Endodermal cell (in vitro differentiated cells): ENCODE results near the gene P2RY1. TPM values are rescaled to one million over a fixed set of nuclear protein-coding genes. Genes with fewer than 3 reads are reported as not detected.

Experiments
- DNase-seq: peaks from one replicate; pipeline ENCODE4 v3.0.0-alpha.2; 2017
- H3K27ac ChIP-seq: 2 replicates; pipeline ENCODE4 v1.5.1; 2013; ENCODE audit warnings: mild to moderate bottlenecking, low read depth, low read length, moderate library complexity
- H3K27me3 ChIP-seq: 2 replicates; pipeline ENCODE4 v1.6.1; 2013; ENCODE audit warnings: mild to moderate bottlenecking, low read length, moderate library complexity; ENCODE audit not compliant: insufficient read depth, control insufficient read depth, poor library complexity, severe bottlenecking
- H3K36me3 ChIP-seq: 2 replicates; pipeline ENCODE4 v1.7.0; 2013; ENCODE audit warnings: mild to moderate bottlenecking, low read length, moderate library complexity; ENCODE audit not compliant: control insufficient read depth, insufficient read depth
- H3K4me1 ChIP-seq: one replicate; pipeline ENCODE4 v1.7.0; 2013; ENCODE audit warnings: low read length; ENCODE audit not compliant: control insufficient read depth, insufficient read depth
- H3K4me3 ChIP-seq: 2 replicates; pipeline ENCODE4 v1.5.1; 2013; ENCODE audit warnings: mild to moderate bottlenecking, low read length, moderate library complexity
- H3K9ac ChIP-seq: 2 replicates; pipeline ENCODE4 v1.6.1; 2013; ENCODE audit warnings: mild to moderate bottlenecking, low read length, moderate library complexity; ENCODE audit not compliant: poor library complexity, severe bottlenecking; ENCODE audit errors: extremely low read depth
- H3K9me3 ChIP-seq: 2 replicates; pipeline ENCODE4 v1.6.1; 2013; ENCODE audit warnings: mild to moderate bottlenecking, low read length, moderate library complexity; ENCODE audit not compliant: control insufficient read depth
- H3K27ac Mint-ChIP-seq: 2 replicates; pipeline ENCODE4 v1.8.0; 2020; ENCODE audit warnings: mixed read lengths
- H3K27me3 Mint-ChIP-seq: 2 replicates; pipeline ENCODE4 v1.8.0; 2021; ENCODE audit warnings: mild to moderate bottlenecking, mixed read lengths; ENCODE audit not compliant: insufficient read depth
- H3K36me3 Mint-ChIP-seq: 2 replicates; pipeline ENCODE4 v1.8.0; 2020; ENCODE audit warnings: low read depth, mixed read lengths
- H3K4me1 Mint-ChIP-seq: 2 replicates; pipeline ENCODE4 v1.8.0; 2020; ENCODE audit warnings: mixed read lengths
- H3K4me3 Mint-ChIP-seq: 2 replicates; pipeline ENCODE4 v1.8.0; 2020; ENCODE audit warnings: mild to moderate bottlenecking, moderate library complexity, mixed read lengths
- H3K9me3 Mint-ChIP-seq: 2 replicates; pipeline ENCODE4 v1.8.0; 2020; ENCODE audit warnings: mild to moderate bottlenecking, mixed read lengths
- WGBS, 2 experiments: methylation state at CpG; one replicate each; pipeline versions ENCODE4 v1.1.5 to v1.1.7; 2013; ENCODE audit warnings: missing lambda C conversion rate in 2 of 2, mixed read lengths in 1 of 2; ENCODE audit not compliant: insufficient coverage in 1 of 2, insufficient read length in 1 of 2; 5-methylcytosine and 5-hydroxymethylcytosine counted together
- total RNA-seq, 2 donors: library from RNA; stranded (reverse); fragmentation: NEBNext Ultra II Directional in 1 of 2; extraction: Animal tissue kit (Norgen Biotek cat#: 25700) in 1 of 2; gene quantifications; 2 replicates in 1 of 2; 3 replicates in 1 of 2; pipeline ENCODE4 v1.2.1, GENCODE V29; 2021
- TF ChIP-seq, protein P1 (sequence below): fragments of 200-600 bp; sonication (generic); conservative IDR thresholded peaks from 2 replicates; pipeline ENCODE4 v1.5.0; 2021; ENCODE audit warnings: antibody characterized with exemption, mild to moderate bottlenecking

Gene P2RY1
- total RNA-seq, 2 donors from 2014 or later, result 7.6 to 10.4 TPM

DNA sequence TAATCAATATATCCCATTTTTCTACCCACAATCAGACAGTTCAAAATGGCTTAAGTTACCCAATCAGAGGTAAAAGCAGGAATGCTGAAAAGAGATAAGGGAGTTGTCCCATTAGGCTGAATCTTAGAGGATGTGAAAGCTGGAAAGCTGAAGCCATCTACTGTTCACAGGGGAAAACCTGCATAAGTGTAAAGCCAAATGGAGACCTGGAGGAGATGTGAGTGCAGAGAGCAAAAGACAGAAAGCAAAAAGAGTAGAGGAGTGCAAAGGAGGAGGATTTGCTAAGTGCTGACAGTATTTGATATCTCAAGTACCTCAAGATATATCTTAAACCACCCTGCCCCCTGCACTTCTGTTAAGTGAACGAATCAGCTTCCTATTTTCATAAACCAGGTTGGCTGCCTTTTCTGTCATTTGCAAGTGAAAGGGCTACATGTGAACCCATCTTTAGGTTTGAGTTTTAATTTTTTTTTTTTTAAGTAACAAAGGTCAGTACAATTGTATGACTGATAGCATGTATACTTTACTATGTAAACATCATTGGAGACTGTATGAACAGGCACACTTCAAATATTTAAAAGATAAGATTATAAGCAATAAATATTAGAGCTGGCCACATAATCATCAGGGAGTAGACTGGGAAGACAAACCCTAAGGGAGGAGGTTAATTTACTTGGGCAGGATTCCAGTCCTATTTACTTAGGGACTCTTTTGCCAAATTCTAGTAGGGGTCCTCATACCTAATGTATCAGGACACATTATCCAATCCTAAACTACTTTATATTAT, 22.8 kb upstream of the P2RY1 start:
- Histone ChIP-seq H3K9me3 (no peaks in the 10 kb centered on the region), H3K27me3 (no peaks in the 10 kb centered on the region), H3K27ac (no peak overlapping the region), H3K4me1 (peaks cover 2% of the 10 kb centered on the region), H3K9ac (no peak overlapping the region), H3K36me3 (no peaks in the 10 kb centered on the region), H3K4me3 (no peak overlapping the region)
- H3K27ac Mint-ChIP-seq, result no peak overlapping the region
- no peak for DNase-seq
- H3K36me3 Mint-ChIP-seq, result no peaks in the 10 kb centered on the region
- no peaks in the 10 kb centered on the region for H3K9me3 Mint-ChIP-seq
- H3K4me3 Mint-ChIP-seq, result no peak overlapping the region
- no peaks in the 10 kb centered on the region for H3K27me3 Mint-ChIP-seq
- WGBS, 2 experiments, result 88 to 100% methylated on average over 1 of the region's 1 CpG
- TF ChIP-seq, protein P1, sequence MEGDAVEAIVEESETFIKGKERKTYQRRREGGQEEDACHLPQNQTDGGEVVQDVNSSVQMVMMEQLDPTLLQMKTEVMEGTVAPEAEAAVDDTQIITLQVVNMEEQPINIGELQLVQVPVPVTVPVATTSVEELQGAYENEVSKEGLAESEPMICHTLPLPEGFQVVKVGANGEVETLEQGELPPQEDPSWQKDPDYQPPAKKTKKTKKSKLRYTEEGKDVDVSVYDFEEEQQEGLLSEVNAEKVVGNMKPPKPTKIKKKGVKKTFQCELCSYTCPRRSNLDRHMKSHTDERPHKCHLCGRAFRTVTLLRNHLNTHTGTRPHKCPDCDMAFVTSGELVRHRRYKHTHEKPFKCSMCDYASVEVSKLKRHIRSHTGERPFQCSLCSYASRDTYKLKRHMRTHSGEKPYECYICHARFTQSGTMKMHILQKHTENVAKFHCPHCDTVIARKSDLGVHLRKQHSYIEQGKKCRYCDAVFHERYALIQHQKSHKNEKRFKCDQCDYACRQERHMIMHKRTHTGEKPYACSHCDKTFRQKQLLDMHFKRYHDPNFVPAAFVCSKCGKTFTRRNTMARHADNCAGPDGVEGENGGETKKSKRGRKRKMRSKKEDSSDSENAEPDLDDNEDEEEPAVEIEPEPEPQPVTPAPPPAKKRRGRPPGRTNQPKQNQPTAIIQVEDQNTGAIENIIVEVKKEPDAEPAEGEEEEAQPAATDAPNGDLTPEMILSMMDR, result no peak
- peaks cover 15% of the 10 kb centered on the region for H3K4me1 Mint-ChIP-seq

DNA sequence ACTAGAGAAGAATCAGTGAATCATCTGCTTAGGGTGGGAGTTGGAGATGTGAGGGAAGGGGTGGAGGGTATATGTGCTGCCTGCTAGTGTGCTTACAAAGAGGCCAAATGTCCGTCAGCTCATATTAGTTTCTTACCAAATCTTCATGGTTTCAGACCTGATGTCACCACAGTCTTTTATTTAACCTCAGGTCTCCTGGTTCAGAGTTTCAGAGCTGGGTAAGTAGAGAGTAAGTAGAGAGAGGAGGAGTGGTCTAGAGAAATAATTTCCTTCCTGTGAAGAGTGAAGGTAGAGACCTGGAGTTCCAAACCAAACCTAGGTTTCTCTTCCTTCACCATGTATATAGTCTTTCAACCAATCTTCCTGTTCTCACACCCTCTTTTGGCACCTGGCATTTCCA, 17.5 kb upstream of the P2RY1 start:
- no peaks in the 10 kb centered on the region for H3K36me3 Mint-ChIP-seq
- peaks cover 1% of the 10 kb centered on the region for H3K27me3 Mint-ChIP-seq
- WGBS, 2 experiments, result 92% methylated on average over 1 of the region's 1 CpG; no CpG with 5 or more reads in 1 of the 2 experiments
- no peak overlapping the region for H3K4me3 Mint-ChIP-seq
- no peak overlapping the region for H3K27ac ChIP-seq
- no peaks in the 10 kb centered on the region for H3K9me3 Mint-ChIP-seq
- TF ChIP-seq, protein P1, result no peak
- H3K9ac ChIP-seq, result no peak overlapping the region
- H3K27me3 ChIP-seq, result no peaks in the 10 kb centered on the region
- no peak overlapping the region for H3K27ac Mint-ChIP-seq
- H3K9me3 ChIP-seq, result no peaks in the 10 kb centered on the region
- H3K4me1 ChIP-seq, result no peaks in the 10 kb centered on the region
- H3K4me3 ChIP-seq, result no peak overlapping the region
- DNase-seq, result no peak
- H3K36me3 ChIP-seq, result no peaks in the 10 kb centered on the region
- no peaks in the 10 kb centered on the region for H3K4me1 Mint-ChIP-seq

DNA sequence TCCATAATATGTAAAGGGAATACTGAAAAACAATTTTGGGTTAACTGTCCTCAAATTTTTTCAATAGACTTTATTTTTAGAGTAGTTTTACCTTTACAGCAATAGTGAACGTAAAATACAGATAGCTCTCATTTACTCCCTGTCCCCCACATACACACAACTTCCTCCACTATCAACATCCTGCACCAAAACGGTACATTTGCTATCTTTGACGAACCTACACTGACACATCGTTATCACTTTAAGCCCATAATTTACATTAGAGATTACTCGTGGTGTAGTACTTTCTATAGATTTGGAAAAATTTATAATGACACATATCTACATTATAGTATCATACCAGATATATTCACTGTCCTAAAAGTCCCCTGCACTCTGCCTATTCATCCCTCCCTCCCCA, 16.9 kb upstream of the P2RY1 start:
- no peaks in the 10 kb centered on the region for H3K4me1 Mint-ChIP-seq
- H3K9me3 Mint-ChIP-seq, result no peaks in the 10 kb centered on the region
- no peak overlapping the region for H3K27ac Mint-ChIP-seq
- no peaks in the 10 kb centered on the region for H3K36me3 Mint-ChIP-seq
- no peak overlapping the region for H3K27ac ChIP-seq
- peaks cover 1% of the 10 kb centered on the region for H3K27me3 Mint-ChIP-seq
- no peak overlapping the region for H3K4me3 ChIP-seq
- H3K27me3 ChIP-seq, result no peaks in the 10 kb centered on the region
- H3K4me1 ChIP-seq, result no peaks in the 10 kb centered on the region
- 87 to 100% methylated on average over 1 to 5 of the region's 5 CpGs for WGBS, 2 experiments
- TF ChIP-seq, protein P1, result no peak
- no peaks in the 10 kb centered on the region for H3K36me3 ChIP-seq
- DNase-seq, result no peak
- no peak overlapping the region for H3K9ac ChIP-seq
- H3K4me3 Mint-ChIP-seq, result no peak overlapping the region
- H3K9me3 ChIP-seq, result no peaks in the 10 kb centered on the region
